ENCODE measurements around the gene HIVEP3. TPM values are rescaled to one million over a fixed set of nuclear protein-coding genes. Genes with fewer than 3 reads are reported as not detected.

The HIVEP3 gene
- total and polyA plus RNA-seq, 2 experiments from 2014 or later = 0.57 to 5.9 TPM

DNA sequence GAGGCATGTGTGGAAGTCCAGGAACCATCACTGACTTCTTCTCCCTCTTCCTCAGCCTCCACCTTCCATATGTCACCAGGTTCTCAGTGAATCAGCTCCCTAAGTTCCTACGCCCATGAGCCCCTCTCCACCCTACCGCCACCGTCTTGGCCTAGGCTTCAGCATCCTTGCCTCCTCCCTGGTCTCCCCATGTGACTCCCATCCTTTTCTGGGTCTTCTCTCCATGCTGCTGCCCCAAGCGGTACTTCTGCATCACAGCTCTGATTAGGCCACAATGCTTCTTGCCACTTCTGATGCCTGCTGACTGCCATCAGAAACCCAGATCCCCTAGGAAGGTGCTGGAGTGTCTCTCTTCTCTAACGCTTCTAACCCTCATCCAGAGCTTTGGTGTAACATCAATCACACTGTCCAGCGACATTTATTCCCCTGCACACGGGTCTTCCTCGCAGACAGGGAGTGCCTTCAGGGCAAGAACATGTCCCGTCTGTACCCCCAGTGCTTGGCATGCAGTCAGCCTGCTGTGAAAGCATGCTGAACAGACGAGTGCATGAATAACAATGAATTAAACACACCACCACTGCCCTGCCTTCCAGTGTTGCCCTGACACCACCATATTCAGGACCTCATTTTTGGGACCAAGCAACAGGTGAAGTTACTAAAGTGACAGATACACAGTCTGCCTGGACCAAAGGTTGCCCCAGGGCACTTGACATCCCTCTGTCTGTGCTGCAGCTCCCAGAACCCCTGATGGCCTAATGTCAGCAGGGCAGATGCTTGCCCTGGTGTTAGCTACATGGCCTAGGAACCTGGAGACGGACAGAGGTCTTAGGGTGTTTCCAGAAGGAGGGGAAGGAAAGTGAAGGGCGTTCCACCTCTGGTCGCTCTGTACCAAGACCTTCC is 275.6 kb downstream of the HIVEP3 start:
- 74% methylated on average over 11 of the region's 13 CpGs for WGBS (ENCODE audit: low lambda C conversion rate, missing lambda C conversion rate)
- no peaks in the 10 kb centered on the region for H3K27me3 ChIP-seq

DNA sequence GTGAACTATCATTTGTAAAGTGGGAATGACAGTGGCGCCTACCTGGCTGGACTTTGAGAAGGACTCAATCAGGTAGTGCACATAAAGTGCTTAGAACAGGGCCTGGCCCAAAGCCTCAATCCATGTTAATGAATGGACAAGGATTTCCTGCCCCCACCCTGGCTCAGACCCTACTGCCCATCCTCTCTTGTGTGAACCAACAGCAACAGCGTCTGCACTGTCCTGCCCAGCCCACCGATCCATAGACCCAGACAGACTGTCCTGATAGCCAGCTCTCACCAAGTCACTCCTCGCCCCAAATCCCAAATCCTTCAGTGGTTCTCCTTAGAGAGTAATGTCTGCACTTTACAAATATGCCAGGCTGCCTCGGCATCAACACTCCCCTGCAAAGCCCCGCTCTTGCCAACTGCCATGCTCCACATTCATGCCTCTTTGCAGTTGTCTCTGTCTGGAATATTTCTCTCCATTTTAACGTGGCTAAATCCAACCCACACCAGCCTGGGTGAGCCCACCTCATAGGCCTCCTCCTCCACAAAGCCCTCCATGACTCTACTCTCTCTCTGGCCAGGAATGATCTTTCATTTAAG is 276.7 kb downstream of the HIVEP3 start:
- H3K4me1 ChIP-seq (ENCODE audit: insufficient read depth) = no peaks in the 10 kb centered on the region
- H2AFZ ChIP-seq = no peak overlapping the region
- DNase-seq (ENCODE audit: low spot score) = no peak
- no peak overlapping the region for H3K27ac ChIP-seq
- TF ChIP-seq, protein P1, sequence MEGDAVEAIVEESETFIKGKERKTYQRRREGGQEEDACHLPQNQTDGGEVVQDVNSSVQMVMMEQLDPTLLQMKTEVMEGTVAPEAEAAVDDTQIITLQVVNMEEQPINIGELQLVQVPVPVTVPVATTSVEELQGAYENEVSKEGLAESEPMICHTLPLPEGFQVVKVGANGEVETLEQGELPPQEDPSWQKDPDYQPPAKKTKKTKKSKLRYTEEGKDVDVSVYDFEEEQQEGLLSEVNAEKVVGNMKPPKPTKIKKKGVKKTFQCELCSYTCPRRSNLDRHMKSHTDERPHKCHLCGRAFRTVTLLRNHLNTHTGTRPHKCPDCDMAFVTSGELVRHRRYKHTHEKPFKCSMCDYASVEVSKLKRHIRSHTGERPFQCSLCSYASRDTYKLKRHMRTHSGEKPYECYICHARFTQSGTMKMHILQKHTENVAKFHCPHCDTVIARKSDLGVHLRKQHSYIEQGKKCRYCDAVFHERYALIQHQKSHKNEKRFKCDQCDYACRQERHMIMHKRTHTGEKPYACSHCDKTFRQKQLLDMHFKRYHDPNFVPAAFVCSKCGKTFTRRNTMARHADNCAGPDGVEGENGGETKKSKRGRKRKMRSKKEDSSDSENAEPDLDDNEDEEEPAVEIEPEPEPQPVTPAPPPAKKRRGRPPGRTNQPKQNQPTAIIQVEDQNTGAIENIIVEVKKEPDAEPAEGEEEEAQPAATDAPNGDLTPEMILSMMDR (IDR thresholded peaks at IDR 0.05; ENCODE audit: poor library complexity) = no peak
- no peak for TF ChIP-seq EZH2 (IDR thresholded peaks at IDR 0.05; ENCODE audit: borderline replicate concordance)
- no peak for TF ChIP-seq EZH2phosphoT487 (IDR thresholded peaks at IDR 0.05; ENCODE audit: low read depth, severe bottlenecking, unreplicated experiment)
- no peaks in the 10 kb centered on the region for H3K9me2 ChIP-seq (replicated peaks; ENCODE audit: insufficient read depth)
- H3K4me2 ChIP-seq = no peak overlapping the region
- H4K20me1 ChIP-seq (ENCODE audit: insufficient read depth, poor library complexity, severe bottlenecking) = no peaks in the 10 kb centered on the region
- no peaks in the 10 kb centered on the region for H3K79me2 ChIP-seq
- H3K27me3 ChIP-seq = no peaks in the 10 kb centered on the region
- H3K36me3 ChIP-seq (replicated peaks; ENCODE audit: insufficient read depth, low read depth) = no peaks in the 10 kb centered on the region
- no peak overlapping the region for H3K4me3 ChIP-seq
- no peaks in the 10 kb centered on the region for H3K9me3 ChIP-seq (ENCODE audit: low read depth)
- 88% methylated on average over 7 of the region's 7 CpGs for WGBS (ENCODE audit: low lambda C conversion rate, missing lambda C conversion rate)

More for the DNA sequence above, 275.6 kb downstream of the HIVEP3 start:
- Histone ChIP-seq H2AFZ (no peak overlapping the region), H3K79me2 (no peaks in the 10 kb centered on the region), H3K9me2 (replicated peaks; ENCODE audit: insufficient read depth) (no peaks in the 10 kb centered on the region), H3K4me2 (no peak overlapping the region), H3K27ac (no peak overlapping the region), H3K4me3 (no peak overlapping the region), H3K4me1 (ENCODE audit: insufficient read depth) (no peaks in the 10 kb centered on the region), H3K36me3 (replicated peaks; ENCODE audit: insufficient read depth, low read depth) (no peaks in the 10 kb centered on the region), H4K20me1 (ENCODE audit: insufficient read depth, poor library complexity, severe bottlenecking) (no peaks in the 10 kb centered on the region), H3K9me3 (ENCODE audit: low read depth) (no peaks in the 10 kb centered on the region)
- DNase-seq (ENCODE audit: low spot score) = no peak
- TF ChIP-seq EZH2phosphoT487 (IDR thresholded peaks at IDR 0.05; ENCODE audit: low read depth, severe bottlenecking, unreplicated experiment) (no peak), EZH2 (IDR thresholded peaks at IDR 0.05; ENCODE audit: borderline replicate concordance) (no peak)
- TF ChIP-seq, protein P1 (IDR thresholded peaks at IDR 0.05; ENCODE audit: poor library complexity) = no peak

DNA sequence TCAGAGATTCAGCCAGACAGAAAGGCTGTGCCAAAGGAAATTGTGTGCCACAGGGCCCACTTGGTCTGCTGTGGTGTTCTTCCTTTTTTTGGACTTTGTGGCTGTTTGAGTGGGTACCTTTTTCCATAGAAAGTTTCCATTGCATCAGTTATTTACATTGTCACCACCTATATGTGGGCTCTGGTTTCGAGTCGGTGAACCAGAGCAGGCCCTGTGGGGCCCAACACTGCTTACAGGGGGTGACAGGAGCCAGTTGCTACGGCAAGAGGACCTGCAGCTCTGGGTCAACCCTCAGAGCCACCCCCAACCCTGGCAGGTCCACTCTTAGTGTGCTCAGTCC is 277.3 kb downstream of the HIVEP3 start:
- Histone ChIP-seq H3K4me1 (ENCODE audit: insufficient read depth) (no peaks in the 10 kb centered on the region), H3K4me2 (no peak overlapping the region), H4K20me1 (ENCODE audit: insufficient read depth, poor library complexity, severe bottlenecking) (no peaks in the 10 kb centered on the region), H2AFZ (no peak overlapping the region), H3K27me3 (no peaks in the 10 kb centered on the region), H3K36me3 (replicated peaks; ENCODE audit: insufficient read depth, low read depth) (no peaks in the 10 kb centered on the region), H3K9me2 (replicated peaks; ENCODE audit: insufficient read depth) (no peaks in the 10 kb centered on the region), H3K9me3 (ENCODE audit: low read depth) (no peaks in the 10 kb centered on the region), H3K79me2 (no peaks in the 10 kb centered on the region), H3K4me3 (no peak overlapping the region), H3K27ac (no peak overlapping the region)
- DNase-seq (ENCODE audit: low spot score) = no peak
- TF ChIP-seq EZH2phosphoT487 (IDR thresholded peaks at IDR 0.05; ENCODE audit: low read depth, severe bottlenecking, unreplicated experiment) (no peak), EZH2 (IDR thresholded peaks at IDR 0.05; ENCODE audit: borderline replicate concordance) (no peak)
- TF ChIP-seq, protein P1 (IDR thresholded peaks at IDR 0.05; ENCODE audit: poor library complexity) = no peak
- WGBS (ENCODE audit: low lambda C conversion rate, missing lambda C conversion rate) = 97% methylated on average over 3 of the region's 3 CpGs
